Psoas muscle (tissue), 8 donors: Measurements from ENCODE around the gene PAN3. TPM values are rescaled to one million over a fixed set of nuclear protein-coding genes. Genes with fewer than 3 reads are reported as not detected.

ENCODE experiments used
- ATAC-seq, 4 donors: fragments of 200-7000 bp; cut with Tn5 transposase; one replicate each; pipeline ENCODE4 v1.9.1; 2020; ENCODE audit warnings: moderate library complexity in 3 of 4, mild to moderate bottlenecking in 2 of 4
- DNase-seq, 2 donors: peaks; one replicate each; pipeline ENCODE4 v3.0.0-alpha.2; 2020
- H3K27ac ChIP-seq: fragments of 200-600 bp; one replicate; pipeline ENCODE4 v1.8.0; 2022
- H3K27me3 ChIP-seq, 3 donors: fragments of 200-600 bp in 1 of 3; one replicate each; pipeline versions ENCODE4 v1.6.1 to v1.8.0; 2013 to 2022; ENCODE audit warnings: low read length in 2 of 3, mild to moderate bottlenecking in 2 of 3, moderate library complexity in 1 of 3; ENCODE audit not compliant: insufficient read depth in 3 of 3
- H3K36me3 ChIP-seq, 2 donors: fragments of 200-600 bp in 1 of 2; one replicate each; pipeline versions ENCODE4 v1.6.1 to v1.8.0; 2013 to 2022; ENCODE audit warnings: low read depth in 1 of 2, mild to moderate bottlenecking in 1 of 2, moderate library complexity in 1 of 2; ENCODE audit not compliant: insufficient read depth in 1 of 2
- H3K4me1 ChIP-seq: fragments of 200-600 bp; one replicate; pipeline ENCODE4 v1.8.0; 2022
- H3K4me3 ChIP-seq: fragments of 200-600 bp; one replicate; pipeline ENCODE4 v1.8.0; 2022; ENCODE audit warnings: mild to moderate bottlenecking
- H3K9me3 ChIP-seq: fragments of 200-600 bp; one replicate; pipeline ENCODE4 v1.8.0; 2022
- CTCF ChIP-seq: fragments of 200-600 bp; IDR thresholded peaks from one replicate; pipeline ENCODE4 v1.8.0; 2022; ENCODE audit warnings: antibody characterized with exemption
- WGBS, 3 donors: extraction: QIAGEN DNeasy Blood & Tissue Kit; methylation state at CpG; one replicate each; pipeline versions ENCODE4 v1.1.6 to v1.1.7; 2013; 5-methylcytosine and 5-hydroxymethylcytosine counted together
- intact Hi-C, 2 donors: fragments of 100-400 bp; cut with DNase I; formaldehyde crosslinking; loops; one replicate each; pipeline versions ENCODE4 v1.11.0 to v1.14.2; 2022
- polyA plus RNA-seq, 3 donors: library from polyadenylated mRNA; stranded (reverse); fragments of 200-250 nt; gene quantifications; one replicate each; pipeline ENCODE4 v1.2.3, GENCODE V29; 2013
- total RNA-seq, 4 donors: library from RNA; stranded (reverse); fragmentation: NEBNext Ultra II Directional in 2 of 4; extraction: Animal tissue kit (Norgen Biotek cat#: 25700) in 2 of 4; gene quantifications; one replicate each; pipeline versions ENCODE4 v1.2.1 to v1.2.4, GENCODE V29; 2021 to 2023
- donor health status: healthy with polysubstance abuse.
- donor health status: DM: no; HTN: no; CAD: no; lungs with moderate emphysema.
- donor health status: Bipolar disorder and iron deficiency.
- donor health status: healthy.
- donor health status: DM: yes; HTN: yes; CAD: no.
- donor health status: DM: no; HTN: no; CAD: no.
- donor health status: DM: no; HTN: no; CAD: no.
- donor health status: DM: yes; HTN: yes; CAD: no.

The PAN3 gene
- total and polyA plus RNA-seq, 7 donors, result 2.3 to 9.0 (median 5.9) TPM

DNA sequence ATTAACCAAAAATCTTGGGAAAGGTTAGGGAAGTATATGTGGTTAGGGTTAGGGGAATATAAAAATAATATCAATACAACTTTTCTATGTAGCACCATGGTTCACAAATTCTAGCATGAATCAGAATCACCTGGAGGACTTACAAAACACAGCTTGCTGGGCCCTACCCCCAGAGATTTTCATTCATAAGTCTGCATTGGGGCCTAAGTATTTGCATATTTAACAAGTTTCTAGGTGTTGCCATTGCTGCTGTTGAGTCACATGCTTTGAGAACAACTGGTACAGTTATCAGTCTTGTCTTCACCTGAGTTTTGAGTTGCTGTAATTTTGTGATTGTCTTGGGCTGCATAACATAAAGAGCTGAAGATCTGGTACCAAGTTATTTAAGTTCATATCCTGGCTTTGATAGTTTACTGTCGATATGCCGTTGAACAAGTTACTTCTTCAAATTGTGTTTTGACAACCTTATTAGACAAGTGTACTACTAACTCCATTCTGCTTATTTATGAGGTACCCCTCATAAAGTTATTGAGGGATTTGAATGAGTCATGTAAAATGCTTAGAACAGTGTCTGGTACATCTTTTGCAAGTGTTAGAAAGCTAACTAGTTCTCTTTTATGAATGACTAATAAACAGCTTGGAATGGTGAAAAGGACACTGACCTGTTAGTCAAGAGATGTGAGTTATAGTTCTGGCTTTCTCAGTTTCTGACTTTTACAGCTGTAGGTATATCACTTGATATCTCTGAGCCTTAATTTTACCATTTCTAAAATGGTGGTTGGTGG is 132.9 kb downstream of the PAN3 start:
- WGBS, 3 donors, result 96 to 99% (median 98%) methylated on average over 2 of the region's 2 CpGs
- H3K4me1 ChIP-seq, result no peaks in the 10 kb centered on the region
- no peak overlapping the region for H3K4me3 ChIP-seq
- DNase-seq, result no peak
- no peaks in the 10 kb centered on the region for H3K27me3 ChIP-seq
- no peak overlapping the region for H3K27ac ChIP-seq
- ATAC-seq, result no peak
- peaks cover 3 to 68% of the 10 kb centered on the region in 2 donors for H3K36me3 ChIP-seq
- no peak for TF ChIP-seq CTCF
- intact Hi-C loops, result no loop called here
- H3K9me3 ChIP-seq, result no peaks in the 10 kb centered on the region

GRCh38 chr13:28273919-28274318 is 135.6 kb downstream of the PAN3 start:
- peaks cover 6 to 65% of the 10 kb centered on the region in 2 donors for H3K36me3 ChIP-seq
- WGBS, 3 donors, result 81 to 85% (median 83%) methylated on average over 3 of the region's 3 CpGs
- H3K9me3 ChIP-seq, result no peaks in the 10 kb centered on the region
- no peak overlapping the region for H3K4me3 ChIP-seq
- DNase-seq (no peak), ATAC-seq (no peak)
- H3K4me1 ChIP-seq, result no peaks in the 10 kb centered on the region
- no peak overlapping the region for H3K27ac ChIP-seq
- no peaks in the 10 kb centered on the region for H3K27me3 ChIP-seq
- intact Hi-C loops, result no loop called here
- TF ChIP-seq CTCF, result no peak

- no peak overlapping the region for H3K4me3 ChIP-seq
- intact Hi-C loops, result no loop called here
- 81 to 88% (median 87%) methylated on average over 5 of the region's 5 CpGs for WGBS, 3 donors
- DNase-seq (no peak), ATAC-seq (no peak)
- H3K9me3 ChIP-seq, result no peaks in the 10 kb centered on the region
- no peaks in the 10 kb centered on the region for H3K4me1 ChIP-seq
- no peak for TF ChIP-seq CTCF
- H3K27me3 ChIP-seq, result no peaks in the 10 kb centered on the region
- H3K27ac ChIP-seq, result no peak overlapping the region
- peaks cover 2 to 92% of the 10 kb centered on the region in 2 donors for H3K36me3 ChIP-seq
Observed at GRCh38 chr13:28282451-28282850, 144.1 kb downstream of the PAN3 start.

DNA sequence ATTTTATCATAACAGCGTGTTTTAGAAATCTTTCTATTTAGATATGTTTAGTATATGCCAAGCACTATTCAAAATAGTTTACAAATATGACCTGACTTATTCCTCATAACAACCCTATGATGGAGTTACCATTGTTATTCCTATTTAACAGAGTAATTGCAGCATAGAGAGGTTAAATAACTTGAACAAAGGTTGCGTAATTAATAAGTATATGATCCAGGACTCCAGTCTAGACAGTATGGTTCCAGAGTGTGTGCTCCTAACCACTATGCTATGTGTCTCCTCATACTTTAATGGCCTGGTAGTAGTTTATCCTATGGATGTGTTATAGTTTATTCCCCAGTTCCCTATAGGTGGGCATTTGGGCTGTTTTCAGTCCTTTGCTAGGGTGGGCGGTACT is 145.3 kb downstream of the PAN3 start:
- intact Hi-C loops, result no loop called here
- peaks cover 0 to 91% of the 10 kb centered on the region in 2 donors for H3K36me3 ChIP-seq
- no peak for DNase-seq

More for the DNA sequence above, 145.3 kb downstream of the PAN3 start:
- TF ChIP-seq CTCF, result no peak
- Histone ChIP-seq H3K27me3 (no peaks in the 10 kb centered on the region), H3K4me3 (no peak overlapping the region), H3K27ac (no peak overlapping the region), H3K9me3 (no peaks in the 10 kb centered on the region), H3K4me1 (no peaks in the 10 kb centered on the region)
- WGBS, 3 donors, result 98% methylated on average over 3 of the region's 3 CpGs
- ATAC-seq, result no peak
